Measurements from ENCODE around the gene TP53I13. TPM values are rescaled to one million over a fixed set of nuclear protein-coding genes. Genes with fewer than 3 reads are reported as not detected.

The TP53I13 gene
- total and polyA plus RNA-seq, 2 of the 13 experiments (the other 11 are each of a cell fraction or from before 2014, with no cell fraction given): 16.9 to 25.7 TPM

GRCh38 chr17:29568331-29569244, at the start of gene TP53I13 (continued):
- TF ChIP-seq ZNF318 (CRISPR knock-in tag; IDR thresholded peaks at IDR 0.05): 0 out of 2 replicates have a peak, but pooled peaks have one; percentile 11
- TF ChIP-seq KDM3A (CRISPR knock-in tag; IDR thresholded peaks at IDR 0.05; ENCODE audit: low read depth): no peak
- no peak for TF ChIP-seq ZNF761 (CRISPR knock-in tag; conservative IDR thresholded peaks at IDR 0.05)
- peak; percentile 74; the same call in 1 of the 2 replicates for TF ChIP-seq ARID4A (CRISPR knock-in tag; IDR thresholded peaks at IDR 0.05; ENCODE audit: borderline replicate concordance)
- no peak for TF ChIP-seq PBX2 (CRISPR knock-in tag; IDR thresholded peaks at IDR 0.05)
- TF ChIP-seq, protein P1, sequence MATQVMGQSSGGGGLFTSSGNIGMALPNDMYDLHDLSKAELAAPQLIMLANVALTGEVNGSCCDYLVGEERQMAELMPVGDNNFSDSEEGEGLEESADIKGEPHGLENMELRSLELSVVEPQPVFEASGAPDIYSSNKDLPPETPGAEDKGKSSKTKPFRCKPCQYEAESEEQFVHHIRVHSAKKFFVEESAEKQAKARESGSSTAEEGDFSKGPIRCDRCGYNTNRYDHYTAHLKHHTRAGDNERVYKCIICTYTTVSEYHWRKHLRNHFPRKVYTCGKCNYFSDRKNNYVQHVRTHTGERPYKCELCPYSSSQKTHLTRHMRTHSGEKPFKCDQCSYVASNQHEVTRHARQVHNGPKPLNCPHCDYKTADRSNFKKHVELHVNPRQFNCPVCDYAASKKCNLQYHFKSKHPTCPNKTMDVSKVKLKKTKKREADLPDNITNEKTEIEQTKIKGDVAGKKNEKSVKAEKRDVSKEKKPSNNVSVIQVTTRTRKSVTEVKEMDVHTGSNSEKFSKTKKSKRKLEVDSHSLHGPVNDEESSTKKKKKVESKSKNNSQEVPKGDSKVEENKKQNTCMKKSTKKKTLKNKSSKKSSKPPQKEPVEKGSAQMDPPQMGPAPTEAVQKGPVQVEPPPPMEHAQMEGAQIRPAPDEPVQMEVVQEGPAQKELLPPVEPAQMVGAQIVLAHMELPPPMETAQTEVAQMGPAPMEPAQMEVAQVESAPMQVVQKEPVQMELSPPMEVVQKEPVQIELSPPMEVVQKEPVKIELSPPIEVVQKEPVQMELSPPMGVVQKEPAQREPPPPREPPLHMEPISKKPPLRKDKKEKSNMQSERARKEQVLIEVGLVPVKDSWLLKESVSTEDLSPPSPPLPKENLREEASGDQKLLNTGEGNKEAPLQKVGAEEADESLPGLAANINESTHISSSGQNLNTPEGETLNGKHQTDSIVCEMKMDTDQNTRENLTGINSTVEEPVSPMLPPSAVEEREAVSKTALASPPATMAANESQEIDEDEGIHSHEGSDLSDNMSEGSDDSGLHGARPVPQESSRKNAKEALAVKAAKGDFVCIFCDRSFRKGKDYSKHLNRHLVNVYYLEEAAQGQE (IDR thresholded peaks at IDR 0.05; ENCODE audit: borderline replicate concordance in 1 of 2, low read depth in 1 of 2, low read length in 2 of 2): no peak
- TF ChIP-seq BRF2 (CRISPR knock-in tag; IDR thresholded peaks at IDR 0.05): no peak

Measured in HepG2 (cell line).